Stimulated activated CD4-positive, alpha-beta T cell treated with anti-CD3 and anti-CD28 coated beads, Interleukin-1b, Interleukin-23, amount 100 ng/mL, for 48 hours (primary cell): ENCODE results near the gene FANCI.

ENCODE experiments used
- DNase-seq: peaks from one replicate; pipeline ENCODE4 v3.0.0-alpha.2; 2020

The FANCI gene

GRCh38 chr15:89243691-89244573 lies at the start of gene FANCI:
FANCI (plus strand) TSS chr15:89243979; CDS start chr15:89247648, 3,669 bp downstream.
- DNase-seq, result peak; percentile 96

- DNase-seq, result no peak
These were observed 49.2 kb upstream of the FANCI start for GRCh38 chr15:89194608-89195007.

- no peak for DNase-seq
These were observed 47.9 kb upstream of the FANCI start for GRCh38 chr15:89195836-89196235.

DNA sequence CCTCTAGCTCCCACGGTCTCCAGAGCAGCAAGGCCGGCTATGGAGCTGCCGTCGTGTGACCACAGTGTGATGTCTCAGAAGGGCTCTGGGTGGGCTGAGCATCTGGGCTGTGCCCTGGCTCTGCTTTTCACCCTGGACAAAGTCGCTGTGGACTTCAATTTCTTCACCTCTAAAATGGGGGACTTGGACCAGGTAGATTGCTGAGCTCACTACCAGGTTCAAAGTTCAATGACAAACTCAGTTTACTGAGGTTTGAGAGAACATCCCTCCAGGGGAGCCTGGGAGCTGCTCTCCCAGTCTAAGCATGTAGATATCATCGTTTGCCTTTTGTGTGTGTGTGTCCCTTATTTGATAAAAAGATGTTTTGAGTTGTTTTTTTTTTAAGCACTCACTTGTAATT lies 47.5 kb upstream of the FANCI start:
- no peak for DNase-seq

DNA sequence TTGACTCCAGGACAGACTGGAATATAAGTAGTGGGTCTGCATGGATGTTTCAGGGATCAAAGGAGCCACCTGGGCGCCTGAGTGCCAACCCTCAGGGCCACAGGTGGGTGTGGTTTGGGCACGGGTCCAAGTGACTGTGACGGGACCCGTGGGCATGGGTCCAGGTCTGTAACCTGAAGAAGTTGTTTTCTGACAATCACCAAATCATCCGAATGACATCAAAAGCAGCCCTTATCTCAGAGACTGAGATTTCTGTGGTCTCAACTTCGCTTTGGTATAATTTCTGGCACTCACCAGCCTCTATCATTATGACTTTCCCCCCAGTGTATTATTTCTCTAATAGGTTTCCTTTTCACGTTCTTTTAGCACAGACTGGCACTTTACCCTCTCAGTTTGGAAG lies 46.8 kb upstream of the FANCI start:
- peak; percentile 55 for DNase-seq

DNA sequence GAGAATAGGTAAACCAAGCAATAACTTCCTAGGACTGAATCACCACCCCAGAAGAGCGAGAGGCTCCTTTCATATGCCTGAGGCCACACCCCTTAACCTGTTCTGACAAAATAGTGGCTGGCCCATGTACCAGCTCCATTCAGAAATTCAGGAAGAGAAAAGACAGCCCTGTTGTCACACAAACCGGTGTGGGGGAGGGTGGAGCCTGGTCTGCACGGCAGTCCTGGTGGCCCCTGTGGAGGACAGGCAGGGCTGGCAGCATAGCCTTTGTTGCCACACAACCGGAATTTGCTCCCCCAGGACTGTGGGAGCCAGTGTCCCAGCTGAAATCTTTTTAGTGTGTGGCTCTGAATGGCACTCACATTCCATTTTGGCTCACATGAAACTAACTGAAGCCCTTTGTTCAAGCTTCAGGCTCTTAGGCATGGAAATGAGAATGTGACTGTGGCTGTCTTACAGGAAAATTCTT lies 46.2 kb upstream of the FANCI start:
- DNase-seq, result peak; percentile 30

- DNase-seq, result no peak
These were observed 45.6 kb upstream of the FANCI start for GRCh38 chr15:89198196-89198595.

GRCh38 chr15:89198934-89199333 lies 44.8 kb upstream of the FANCI start:
- no peak for DNase-seq

- DNase-seq, result no peak
These were observed 44.0 kb upstream of the FANCI start for GRCh38 chr15:89199746-89200145.

- DNase-seq, result no peak
These were observed 43.6 kb upstream of the FANCI start for GRCh38 chr15:89200182-89200581.

- DNase-seq, result no peak
These were observed 42.2 kb upstream of the FANCI start for GRCh38 chr15:89201465-89202005.

- DNase-seq, result peak; percentile 25
These were observed 40.0 kb upstream of the FANCI start for GRCh38 chr15:89203705-89204273.

GRCh38 chr15:89205991-89206585 lies 37.7 kb upstream of the FANCI start:
- no peak for DNase-seq

DNA sequence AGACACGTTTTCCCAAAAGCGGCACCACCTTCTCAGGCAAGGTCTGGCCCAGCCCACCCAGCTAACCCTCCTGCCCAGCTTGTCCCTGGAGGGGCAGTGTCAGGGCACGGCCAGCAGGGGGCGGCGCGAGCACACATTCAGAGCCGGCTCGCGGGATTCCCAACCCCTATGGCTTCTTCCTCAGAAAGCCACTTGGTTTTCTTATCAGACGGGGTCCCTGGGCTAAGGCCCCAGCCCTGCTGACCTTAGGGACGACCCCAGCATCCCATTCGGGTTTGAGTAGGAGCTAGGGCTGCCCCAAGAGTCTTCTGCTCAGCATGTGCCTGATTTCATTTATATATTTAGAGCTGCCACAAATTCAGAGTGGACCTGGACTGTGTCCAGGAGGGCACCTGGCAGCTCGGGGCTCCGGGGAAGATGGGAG lies 36.9 kb upstream of the FANCI start:
- DNase-seq, result peak; percentile 73

DNA sequence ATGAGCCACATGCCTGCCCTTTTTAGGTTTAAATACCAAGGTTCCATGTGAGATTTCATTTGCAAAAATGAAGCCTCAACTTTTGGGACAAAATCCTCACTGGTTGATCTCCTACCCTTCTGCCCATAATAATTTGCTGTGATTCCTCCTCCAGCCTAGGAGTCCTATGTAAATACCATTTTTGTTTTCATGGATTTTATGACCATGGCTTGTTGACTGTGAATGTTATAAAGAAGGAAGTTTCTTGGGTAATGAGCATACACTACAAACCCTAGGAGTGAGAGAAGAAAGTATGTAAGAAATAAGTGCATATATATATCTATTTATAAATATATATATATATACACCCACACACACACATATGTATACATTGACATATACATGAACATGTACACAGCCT lies 35.5 kb upstream of the FANCI start:
- DNase-seq, result no peak

- no peak for DNase-seq
These were observed 34.7 kb upstream of the FANCI start for GRCh38 chr15:89209057-89209456.

GRCh38 chr15:89211678-89212170 lies 32.1 kb upstream of the FANCI start:
- DNase-seq, result no peak

- DNase-seq, result no peak
These were observed 28.2 kb upstream of the FANCI start for GRCh38 chr15:89215627-89216026.

DNA sequence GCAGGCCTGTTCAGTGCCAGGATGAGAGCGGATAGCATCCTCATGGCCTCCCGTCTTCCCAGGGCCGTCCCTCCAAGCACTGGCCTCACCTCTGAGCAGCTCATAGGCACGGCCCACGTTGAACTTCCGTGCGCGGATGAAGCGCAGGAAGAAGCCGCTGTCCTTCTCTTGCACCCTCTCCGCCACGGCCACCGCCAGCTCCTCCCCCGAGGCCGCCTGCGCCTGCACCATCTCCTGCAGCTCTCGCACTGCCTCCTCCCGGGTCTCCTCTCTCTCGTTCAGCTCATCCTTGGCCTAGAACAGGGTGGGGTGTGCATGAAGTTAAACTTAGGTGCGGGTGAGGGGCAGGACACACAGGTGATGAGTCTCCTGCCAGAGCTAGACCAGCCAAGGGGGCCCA lies 26.7 kb upstream of the FANCI start:
- no peak for DNase-seq

GRCh38 chr15:89217686-89218376 lies 25.9 kb upstream of the FANCI start:
- no peak for DNase-seq

- no peak for DNase-seq
These were observed 25.2 kb upstream of the FANCI start for GRCh38 chr15:89218531-89218930.

- DNase-seq, result no peak
These were observed 22.2 kb upstream of the FANCI start, which contains the start of gene RLBP1 for GRCh38 chr15:89221543-89221942. RLBP1 (minus strand) TSS chr15:89221579; CDS start chr15:89218975, 2,604 bp downstream.

DNA sequence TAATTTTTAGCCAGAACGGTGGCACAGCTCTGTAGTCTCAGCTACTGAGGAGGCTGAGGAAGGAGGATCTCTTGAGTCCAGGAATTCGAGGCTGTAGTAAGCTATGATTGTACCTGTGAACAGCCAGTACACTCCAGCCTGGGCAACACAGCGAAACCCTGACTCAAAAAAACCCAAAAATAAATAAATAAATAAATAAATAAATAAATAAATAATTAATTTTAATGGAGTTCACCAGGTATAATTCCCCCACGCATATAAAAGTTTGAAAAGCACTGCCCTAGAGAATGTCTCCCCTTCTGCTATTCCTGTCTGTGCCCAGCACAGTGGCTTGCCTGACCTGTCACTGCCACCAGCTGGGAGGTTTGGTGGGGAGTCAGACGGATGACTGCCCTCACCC lies 18.2 kb upstream of the FANCI start:
- DNase-seq, result no peak
